ENCODE measurements around the gene SNAP47.

Gene SNAP47

DNA sequence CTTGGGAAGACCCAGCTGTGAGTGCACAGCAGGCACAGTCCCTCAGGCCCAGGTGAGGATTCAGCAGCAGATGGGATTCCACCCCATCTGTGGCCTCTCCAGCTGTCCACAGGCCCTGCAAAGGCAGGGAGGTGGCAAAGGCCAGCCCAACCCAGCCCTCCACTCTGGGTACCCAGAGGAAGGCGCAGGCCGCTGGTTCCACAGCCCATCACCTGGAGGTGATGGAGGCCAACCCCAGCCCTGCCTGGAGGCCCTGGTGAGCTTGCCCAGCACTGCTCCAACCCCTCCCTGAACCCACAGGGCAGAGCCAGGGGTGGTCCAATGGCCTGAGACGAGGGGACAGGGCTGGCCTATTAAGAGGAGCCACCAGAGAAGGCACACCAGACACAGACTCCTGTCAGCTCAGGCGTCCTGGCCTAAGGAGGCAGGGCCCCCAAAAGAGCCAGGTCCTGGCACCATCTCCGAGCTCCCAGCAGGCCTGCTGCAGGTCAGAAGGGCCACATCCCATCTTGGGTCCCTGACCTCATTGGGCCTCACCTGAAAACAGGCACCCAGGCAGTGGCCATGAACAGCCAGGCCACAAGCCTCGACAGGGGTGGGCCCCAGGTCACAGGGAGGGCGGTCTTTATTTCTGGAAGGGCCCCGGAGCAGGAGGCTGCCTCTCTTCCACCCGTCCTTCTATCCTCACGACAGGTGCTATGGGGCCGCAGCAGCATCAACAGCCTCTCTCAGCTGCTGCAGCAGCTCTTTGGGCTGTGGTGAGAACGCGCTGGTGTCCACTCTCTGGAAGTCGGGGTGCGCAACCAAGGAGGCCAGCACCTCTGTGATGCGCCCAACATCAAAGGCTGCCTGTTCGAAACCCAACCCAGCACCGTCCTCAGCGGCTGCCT lies 3.3 kb upstream of the SNAP47 start:
- no peak for DNase-seq (ENCODE audit: low spot score)

DNA sequence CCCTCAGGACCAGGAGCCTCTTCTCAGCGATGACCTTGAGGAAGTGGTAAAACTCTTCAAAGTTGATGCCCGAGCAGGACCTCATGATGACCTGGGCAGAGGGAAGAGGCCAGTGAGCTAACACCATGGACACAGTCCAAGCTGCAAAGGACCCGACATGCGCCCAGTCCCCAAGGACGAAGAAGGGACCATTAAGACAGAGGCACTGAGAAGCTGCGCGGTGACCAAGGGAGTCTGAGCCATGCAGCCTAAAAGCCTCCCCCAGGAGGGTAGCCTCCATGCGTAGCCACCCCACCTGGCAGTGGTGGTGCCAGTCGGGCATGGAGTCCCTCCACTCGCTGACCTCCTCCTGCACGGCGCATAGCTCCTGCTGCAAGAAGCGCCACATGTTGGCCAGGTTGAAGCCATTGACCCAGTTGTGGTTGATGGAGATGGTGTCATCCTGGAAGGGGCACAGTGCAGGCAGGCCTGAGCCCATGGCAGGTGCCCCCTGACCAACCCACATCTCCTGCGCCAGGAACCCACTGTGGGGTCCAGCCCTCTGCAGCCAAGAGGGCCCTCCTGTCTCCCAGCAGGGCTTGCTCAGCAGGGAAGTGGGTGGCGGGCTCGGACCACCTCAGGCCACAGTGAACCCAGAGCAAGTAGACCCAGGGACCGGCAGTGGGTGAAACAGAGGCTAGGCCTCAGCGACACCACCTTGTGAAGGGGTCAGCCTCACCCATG lies 2.5 kb upstream of the SNAP47 start:
- no peak for DNase-seq (ENCODE audit: low spot score)

DNA sequence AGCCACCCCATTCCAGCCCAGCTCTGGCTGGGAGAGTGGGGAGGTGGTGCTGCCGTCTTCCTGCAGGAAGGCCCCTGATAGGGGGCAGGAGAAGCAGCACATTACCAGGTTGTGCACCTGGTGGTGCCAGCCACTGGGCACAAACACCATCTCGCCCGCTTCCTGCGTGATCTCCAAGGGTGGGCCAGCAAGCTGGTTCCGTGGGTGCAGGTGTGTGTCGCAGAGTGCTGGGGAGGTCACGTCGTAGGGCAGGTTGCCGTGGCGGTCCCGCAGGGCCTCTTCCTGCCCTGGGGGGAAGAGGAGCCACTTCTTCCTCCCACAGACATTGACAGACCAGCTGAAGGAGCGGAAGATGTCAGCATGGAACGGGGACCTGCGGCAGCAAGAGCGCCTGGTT lies 1.9 kb upstream of the SNAP47 start:
- no peak for DNase-seq (ENCODE audit: low spot score)

DNA sequence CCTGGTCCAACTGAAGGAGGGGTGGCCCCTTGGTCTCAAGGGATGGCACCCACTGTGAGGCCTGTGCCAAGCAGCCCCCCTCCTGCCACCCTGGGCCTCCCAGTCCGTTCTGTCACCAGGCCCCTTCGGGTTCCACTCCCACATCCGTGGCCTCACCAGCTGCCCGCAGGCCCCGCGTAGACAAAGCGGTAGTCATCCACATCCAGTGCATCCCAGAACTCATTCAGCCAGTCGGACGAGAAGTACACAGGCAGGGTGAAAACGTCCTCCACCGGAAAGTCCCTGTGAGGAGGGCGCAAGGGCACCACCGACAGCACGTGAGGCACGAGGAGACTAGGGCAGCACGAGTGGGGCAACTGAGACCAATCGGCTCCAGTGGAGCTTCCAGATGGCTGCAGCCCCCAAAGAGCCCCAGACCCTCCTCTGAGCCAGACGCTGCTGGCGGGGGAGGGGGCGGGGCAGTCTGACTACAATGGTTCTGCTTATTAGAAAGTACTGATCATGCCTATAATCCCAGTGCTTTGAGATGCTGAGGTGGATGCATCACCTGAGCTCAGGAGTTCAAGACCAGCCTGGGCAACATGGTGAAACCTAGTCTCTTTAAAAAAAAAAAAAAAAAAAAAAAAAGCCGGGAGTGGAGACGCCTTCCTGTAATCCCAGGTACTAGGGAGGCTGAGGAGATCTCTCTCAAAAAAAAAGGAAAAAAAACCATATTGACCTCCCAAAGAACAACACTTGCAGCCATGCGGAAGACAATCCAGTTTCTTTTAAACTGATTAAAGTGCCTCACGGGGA lies 1.3 kb upstream of the SNAP47 start:
- no peak for DNase-seq (ENCODE audit: low spot score)

DNA sequence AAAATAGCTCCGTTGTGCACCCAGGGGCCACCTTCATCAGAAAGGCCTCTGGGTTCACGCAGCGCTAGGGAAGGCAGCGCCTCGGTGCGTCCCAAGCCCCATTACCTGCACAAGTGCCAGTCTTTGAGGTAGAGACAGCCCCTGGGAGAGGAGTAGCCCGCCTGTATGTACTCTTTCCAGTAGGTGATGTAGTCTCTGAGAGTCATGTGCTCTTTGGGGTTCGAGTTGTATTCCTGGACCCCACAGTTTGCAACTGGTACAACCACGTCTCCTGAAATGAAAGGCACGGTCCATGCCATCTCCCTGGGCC lies 734 bp upstream of the SNAP47 start:
- DNase-seq (ENCODE audit: low spot score) = no peak

DNA sequence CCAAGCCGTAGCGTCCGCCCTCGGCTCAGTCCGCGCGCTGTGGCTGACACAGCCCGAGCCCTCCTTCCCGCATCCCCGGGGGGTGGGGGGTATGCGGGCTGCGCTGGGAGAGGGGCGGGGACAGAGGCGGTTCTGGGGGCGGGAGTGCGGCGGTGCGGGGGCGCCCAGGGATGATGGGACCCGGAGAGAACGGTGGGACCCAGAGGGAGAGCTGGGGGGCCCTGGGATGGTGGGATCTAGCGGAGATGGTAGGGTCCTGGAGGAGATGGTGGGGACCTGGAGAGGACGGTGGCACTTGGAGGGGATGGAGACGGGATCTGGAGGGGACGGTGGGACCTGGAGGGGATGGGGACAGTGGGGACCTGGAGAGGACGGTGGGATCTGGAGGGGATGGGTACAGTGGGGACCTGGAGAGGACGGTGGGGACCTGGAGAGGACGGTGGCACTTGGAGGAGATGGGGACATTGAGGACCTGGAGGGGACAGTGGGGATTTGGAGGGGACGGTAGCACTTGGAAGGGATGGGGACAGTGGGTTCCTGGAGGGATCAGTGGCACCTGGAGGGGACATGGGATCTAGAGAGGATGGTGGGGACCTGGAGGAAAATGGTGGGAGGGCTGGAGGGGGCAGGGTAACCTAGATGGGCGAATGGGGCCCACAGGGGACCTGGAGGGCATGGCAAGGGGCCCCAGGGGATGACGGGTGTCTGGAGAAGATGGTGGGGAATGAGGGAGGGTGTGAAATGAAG lies 477 bp downstream of the SNAP47 start:
- DNase-seq (ENCODE audit: low spot score) = no peak

DNA sequence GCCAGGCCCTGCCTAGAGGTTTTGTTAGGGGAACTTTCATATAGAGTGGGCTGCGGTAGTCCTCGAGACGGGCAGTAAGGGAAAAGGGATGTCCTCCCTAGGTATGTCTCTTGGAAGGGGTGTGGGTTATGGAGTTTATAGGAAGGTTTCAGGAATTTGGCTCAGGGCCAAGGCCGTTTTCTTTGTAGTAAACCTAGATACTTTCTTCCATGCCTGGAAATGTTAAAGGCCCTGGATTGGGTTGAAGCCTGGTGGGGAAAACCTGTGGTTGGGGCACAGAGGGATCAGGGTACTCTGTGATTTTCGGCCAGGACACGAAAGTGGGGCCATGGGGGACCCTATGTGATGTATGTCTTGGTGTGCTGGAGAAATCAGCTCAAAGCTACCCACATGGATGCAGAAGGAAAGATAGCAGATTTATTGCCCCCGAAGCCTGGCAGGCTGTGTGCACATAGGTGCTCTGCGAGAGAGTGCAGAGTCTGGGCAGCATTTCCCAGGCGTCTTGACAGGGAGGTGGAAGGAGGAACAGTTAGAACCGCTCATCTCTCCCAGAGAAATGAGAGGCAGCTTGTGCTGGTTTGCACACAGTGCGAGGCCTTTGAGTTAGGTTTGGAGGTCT lies 1.7 kb downstream of the SNAP47 start:
- no peak for DNase-seq (ENCODE audit: low spot score)

DNA sequence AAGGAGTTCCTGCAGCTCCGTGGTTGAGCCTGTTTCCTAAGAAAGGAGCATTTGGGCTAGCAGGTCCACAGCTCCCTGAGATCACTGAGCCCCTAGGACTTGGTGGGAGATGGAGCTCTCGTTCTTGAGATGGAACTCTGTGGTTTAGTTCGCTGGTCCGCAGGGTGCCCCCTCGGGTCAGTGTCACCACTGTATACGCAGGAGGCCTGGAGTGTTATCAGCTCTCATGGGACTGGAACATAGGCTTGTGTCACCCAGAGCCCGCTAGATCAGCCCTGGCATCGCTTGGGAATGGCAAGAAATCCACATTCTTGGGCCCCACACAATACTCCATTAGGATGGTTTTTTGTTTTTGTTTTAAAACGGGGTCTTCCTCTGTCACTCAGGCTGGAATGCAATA lies 3.6 kb downstream of the SNAP47 start:
- no peak for DNase-seq (ENCODE audit: low spot score)

DNA sequence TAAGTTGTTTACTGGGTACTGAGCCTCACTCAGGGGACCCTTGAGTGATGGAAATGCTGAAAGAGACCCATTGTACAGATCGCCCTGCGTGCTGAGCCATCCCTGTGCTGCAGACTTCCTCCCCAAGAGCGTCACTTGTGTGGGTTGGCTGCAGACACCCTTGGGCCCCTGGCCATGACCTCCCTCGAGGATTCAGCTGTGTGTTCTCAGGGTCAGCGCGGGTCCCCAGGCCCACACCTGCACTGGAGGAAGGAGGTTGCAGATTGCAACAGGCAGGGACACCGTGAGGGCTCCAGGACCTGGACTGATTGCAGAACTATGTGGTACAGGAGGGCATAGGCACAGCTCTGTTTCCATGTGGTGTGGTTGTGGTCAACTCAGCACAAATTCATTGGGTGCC lies 4.4 kb downstream of the SNAP47 start:
- DNase-seq (ENCODE audit: low spot score) = no peak

DNA sequence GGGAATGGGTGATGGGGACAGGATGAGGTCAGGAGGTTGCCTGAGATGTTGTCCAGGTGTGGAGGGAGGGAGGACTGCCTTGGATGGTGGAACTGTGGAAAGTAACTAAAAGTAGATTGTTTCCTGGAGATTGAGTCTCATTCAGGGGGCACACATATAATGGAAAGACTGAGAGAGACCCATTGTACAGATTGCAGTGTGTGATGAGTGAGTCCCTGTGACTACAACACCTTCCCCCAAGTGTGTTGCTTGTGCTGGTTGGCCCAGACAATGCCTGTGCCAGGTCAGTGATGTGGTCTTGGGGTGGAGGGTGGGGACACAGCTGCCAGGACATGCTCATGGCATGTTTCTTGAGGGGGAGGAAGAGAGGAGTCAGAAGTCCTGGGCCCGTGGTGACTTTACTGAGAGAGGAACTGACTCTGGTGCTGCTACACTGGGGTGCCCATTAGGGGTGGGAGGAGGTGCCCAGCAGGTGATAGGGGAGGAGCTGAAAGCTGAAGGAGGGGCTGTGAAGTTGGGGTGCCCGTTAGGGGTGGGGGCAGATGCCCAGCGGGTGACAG lies 5.2 kb downstream of the SNAP47 start:
- DNase-seq (ENCODE audit: low spot score) = no peak

DNA sequence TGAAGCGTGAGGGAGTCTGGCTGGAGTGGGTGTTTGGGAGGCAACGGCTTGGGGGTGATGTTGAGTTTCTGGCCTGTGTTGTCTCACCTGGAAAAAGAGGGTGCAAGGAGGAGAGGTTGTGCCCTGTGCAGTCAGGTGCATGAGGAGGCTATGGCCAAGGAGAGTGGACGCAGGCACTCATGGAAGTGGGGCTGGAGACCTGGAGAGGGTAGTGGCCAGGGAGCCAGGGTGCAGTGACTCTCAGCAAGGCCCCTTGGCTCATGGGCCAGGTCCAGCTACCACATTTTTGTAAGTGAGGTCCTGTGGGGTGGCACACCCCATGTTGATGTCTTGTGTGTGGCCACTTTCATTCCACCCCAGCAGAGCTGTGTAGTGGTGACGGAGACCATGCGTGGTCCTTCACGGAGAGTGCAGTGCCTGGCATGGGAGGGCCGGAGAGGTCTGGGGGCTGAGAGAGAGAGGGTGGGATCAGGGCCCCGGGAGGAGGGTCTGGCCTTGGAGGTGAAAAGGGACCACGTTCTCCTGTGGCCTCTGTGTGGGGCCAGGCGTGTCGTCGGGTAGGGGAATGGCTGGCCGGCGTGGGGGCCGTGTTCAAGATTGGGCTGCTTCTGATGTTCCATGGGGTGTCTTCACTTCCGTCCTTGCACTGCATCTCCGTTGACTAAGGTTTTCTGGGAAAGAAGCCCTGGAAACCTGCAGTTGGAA lies 6.1 kb downstream of the SNAP47 start:
- no peak for DNase-seq (ENCODE audit: low spot score)

DNA sequence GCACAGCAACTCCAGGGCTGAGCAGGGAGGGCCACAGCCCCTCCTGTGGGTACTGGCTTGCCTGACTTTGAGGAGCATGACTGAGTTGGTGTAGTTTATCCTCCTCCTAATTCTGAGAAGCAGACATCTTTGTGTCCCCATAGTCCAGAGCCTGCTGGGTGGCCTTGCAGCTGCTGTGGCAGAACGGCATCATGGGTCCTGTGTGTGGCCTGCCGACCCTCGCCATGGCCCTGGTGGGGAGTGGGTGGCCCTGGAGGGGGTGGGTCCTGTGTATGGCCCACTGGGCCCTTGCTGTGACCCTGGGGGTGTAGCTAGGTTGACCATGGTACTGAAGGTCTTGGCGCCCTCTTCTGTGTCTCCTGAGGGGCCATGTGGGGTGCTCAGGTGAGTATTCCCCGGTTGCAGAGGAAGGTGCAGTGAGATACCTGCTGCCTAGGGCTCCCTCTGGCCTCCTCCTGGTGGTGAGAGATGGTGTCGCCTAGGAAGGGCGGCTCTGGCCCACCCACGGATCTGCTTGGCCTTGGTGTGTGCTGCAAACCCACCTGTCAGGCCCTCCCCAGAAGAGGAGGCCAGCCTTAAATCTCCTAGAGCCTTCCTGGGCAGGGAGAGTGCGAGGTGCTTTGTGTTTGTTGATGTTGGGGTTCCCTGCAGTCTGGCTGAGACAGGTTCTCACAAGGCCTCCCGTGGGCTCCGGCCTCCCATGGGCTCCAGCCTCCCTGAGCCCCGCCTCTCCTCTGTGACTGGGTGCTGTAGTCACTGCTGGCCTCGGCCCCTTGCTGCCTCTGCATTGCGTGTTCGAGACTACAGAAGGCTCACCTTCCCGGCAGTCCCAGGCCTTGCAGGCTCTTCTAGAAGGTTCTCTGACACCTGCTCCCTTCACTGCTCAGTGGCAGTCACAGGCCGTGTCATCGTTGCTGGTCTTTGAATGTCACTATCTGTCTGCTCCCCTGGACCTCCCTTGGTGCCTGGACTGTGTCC lies 7.8 kb downstream of the SNAP47 start:
- no peak for DNase-seq (ENCODE audit: low spot score)

DNA sequence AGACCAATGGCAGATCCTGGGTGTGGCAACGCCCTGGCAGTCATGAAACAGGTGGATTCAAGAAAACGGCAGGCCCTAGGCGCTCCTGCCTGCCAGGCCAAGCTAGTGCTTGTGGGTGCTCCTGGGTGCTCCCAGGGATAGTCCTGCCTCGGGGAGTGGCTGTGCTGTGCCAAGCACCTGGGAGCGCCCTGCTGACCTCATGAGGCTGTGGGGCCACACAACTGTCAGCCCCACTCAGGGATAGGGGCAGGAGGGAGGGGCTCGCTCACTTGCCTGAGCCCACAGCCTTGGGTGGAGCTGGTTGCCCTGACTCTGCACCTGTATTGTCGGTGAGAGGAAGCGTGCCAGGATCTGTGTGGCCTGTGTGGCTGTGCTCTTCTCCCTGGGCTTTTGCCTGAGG lies 9.4 kb downstream of the SNAP47 start:
- no peak for DNase-seq (ENCODE audit: low spot score)

DNA sequence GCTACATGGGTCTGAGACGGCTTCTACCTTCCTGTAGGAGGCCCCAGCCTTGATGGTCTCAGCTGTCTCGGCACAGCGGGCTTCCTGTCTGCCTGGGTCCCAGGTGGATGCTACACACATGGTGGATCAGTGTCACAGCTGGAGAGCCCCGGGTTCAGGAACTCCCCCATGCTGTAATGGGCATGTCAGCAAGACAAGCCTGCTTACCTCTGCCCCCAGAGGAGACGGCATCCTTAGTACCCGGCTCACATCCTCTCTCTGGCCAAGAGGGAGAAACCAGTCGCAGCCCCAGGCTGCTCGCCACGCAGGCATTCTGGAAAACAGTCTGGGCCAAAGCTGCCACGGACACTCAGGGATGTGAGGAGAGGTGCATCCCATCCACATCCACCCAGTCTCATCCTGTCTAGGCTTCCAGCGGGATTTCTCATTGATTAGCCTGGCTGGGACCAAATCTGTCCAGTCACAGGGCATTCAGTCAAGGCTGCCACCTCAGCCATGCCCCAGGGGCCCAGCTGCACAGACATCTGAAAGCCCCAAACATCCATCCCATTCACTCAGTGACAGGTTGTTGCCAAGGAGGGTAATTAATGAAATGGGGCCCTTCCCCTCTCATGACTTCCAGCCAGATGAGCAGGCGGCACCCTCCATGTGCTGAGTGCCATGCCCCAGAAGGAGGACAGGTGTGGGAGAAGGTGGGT lies 10.5 kb downstream of the SNAP47 start:
- DNase-seq (ENCODE audit: low spot score) = no peak

DNA sequence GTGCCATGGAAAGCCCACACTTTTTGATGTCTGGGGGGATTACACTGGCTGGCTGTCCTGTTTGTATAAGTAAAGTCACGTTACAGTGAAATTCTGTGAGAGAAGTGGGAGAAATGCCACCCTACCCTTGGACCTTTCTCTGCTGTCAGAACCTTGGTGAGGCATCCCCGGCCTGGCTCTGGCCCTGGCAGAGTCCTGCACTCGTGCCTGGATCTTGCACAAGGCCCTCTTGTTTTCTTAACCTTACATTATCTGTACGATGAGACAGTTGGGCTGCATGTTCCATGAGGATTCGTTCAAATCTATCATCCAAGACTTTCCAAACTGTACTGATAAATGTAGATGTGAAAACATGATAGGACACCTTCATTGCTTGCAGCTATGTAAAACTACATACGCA lies 11.4 kb downstream of the SNAP47 start:
- DNase-seq (ENCODE audit: low spot score) = no peak

DNA sequence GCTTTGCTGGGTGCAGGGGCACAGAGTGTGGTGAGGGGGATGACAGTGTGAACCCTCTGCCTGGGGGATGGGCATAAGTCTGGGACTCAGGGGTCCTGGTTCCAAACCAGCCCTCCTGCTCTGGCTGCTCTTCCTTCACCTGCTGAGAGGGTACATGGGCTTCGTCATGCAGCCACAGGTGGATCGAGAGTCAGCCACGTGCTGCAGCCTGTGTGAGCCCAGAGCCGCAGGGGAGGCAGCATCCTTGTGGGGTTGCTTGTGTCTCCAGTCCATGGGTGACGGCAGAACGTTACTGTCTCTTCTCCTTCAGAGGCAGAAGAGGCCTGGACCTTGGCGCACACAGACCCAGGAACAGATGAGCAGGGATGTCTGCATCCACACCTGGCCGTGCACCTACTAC lies 12.1 kb downstream of the SNAP47 start:
- DNase-seq (ENCODE audit: low spot score) = no peak

DNA sequence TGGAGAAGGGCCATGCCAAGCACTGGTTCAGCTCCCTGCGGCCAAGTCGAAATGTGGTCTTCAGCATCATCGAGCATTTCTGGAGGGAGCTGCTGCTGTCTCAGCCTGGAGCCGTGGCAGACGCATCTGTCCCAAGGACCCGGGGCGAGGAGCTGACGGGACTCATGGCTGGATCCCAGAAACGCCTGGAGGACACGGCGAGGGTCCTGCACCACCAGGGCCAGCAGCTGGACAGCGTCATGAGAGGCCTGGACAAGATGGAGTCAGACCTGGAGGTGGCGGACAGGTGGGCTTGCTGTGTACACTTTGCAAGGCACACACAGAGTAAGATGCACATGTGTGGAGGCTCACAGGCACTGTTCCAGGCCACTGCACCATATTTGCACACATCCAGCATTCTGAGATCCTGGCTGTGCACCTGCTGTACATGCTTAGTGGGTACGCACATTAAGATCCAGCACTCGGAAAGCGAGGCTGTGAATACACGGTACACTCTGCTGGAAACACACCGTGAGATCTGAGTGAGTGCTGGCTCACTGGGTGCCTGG lies 12.8 kb downstream of the SNAP47 start:
- no peak for DNase-seq (ENCODE audit: low spot score)

DNA sequence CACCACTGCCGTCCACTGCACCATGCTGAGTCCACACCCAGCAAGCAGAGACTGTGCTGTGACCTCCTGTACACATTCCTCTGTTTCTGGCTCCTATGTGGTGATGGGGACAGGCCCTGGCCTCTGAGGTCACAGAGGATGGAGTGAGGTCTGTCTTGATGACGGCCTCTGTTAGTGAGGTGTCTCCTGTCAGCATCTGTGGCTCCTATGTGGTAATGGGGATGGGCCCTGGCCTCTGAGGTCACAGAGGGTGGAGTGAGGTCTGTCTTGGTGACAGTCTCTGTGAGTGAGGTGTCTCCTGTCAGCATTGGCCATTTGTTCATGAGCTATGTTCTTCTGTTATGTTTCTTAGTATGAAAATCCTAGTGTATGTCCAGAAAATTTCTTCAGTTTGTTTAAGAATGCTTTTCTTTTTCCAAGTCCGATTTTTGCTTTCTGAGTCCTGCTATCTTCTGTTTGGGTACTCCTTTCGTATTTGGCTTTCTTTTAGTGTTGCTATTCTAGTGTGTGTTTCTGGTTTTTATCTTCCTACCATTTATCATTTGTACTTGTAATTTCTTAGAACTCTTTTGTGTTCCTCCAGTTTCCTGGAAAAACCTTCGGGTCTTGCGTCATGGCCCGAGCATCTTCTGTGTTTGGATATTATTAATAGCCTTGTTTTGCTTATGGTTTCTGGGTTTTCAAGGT lies 13.4 kb downstream of the SNAP47 start:
- no peak for DNase-seq (ENCODE audit: low spot score)

All from SK-N-DZ (cell line).